NB4 (cell line): Measurements from ENCODE around the gene AMZ1.

Source experiments
- CTCF ChIP-seq: IDR thresholded peaks from one replicate; pipeline ENCODE4 v1.5.1; 2012; ENCODE audit warnings: low read depth, low read length
- MYC ChIP-seq: IDR thresholded peaks from 2 replicates; pipeline ENCODE4 v1.6.1; 2011; ENCODE audit warnings: low read depth, low read length

- no peak for TF ChIP-seq CTCF
- TF ChIP-seq MYC = no peak
These were observed 674 bp downstream of the AMZ1 start for GRCh38 chr7:2688409-2689342.
